ENCODE data around the gene HEMK1.

- TF ChIP-seq POLR2A (IDR thresholded peaks at IDR 0.05; ENCODE audit: control extremely low read depth in 1 of 2, low read depth in 2 of 2, low read length in 2 of 2), result no peak
- no peak for TF ChIP-seq EGR1 (IDR thresholded peaks at IDR 0.05; ENCODE audit: borderline replicate concordance, low read depth, low read length)
- TF ChIP-seq POLR2AphosphoS5 (IDR thresholded peaks at IDR 0.05; ENCODE audit: low read depth, low read length), result no peak
- no peak for TF ChIP-seq SRF (IDR thresholded peaks at IDR 0.05; ENCODE audit: low read depth, low read length)
Observed at GRCh38 chr3:50572801-50573371, 3.6 kb downstream of the HEMK1 start.
